SK-N-SH treated with all-trans-retinoic acid at 6 μM for 48 hours (cell line): ENCODE data around the gene ADGRV1.

Source experiments
- CSDC2 ChIP-seq: fragments of 250-450 bp; sonication (Bioruptor Pico); IDR thresholded peaks from 2 replicates; pipeline ENCODE4 v1.5.0; 2020; ENCODE audit warnings: mild to moderate bottlenecking, moderate library complexity
- PPARA ChIP-seq: fragments of 250-450 bp; sonication (Bioruptor Pico); IDR thresholded peaks from 2 replicates; pipeline ENCODE4 v1.5.0; 2020; ENCODE audit warnings: mild to moderate bottlenecking, borderline replicate concordance
- RARB ChIP-seq: fragments of 250-450 bp; sonication (Bioruptor Pico); IDR thresholded peaks from 2 replicates; pipeline ENCODE4 v1.8.0; 2021; ENCODE audit warnings: mild to moderate bottlenecking, moderate library complexity
- ZFP3 ChIP-seq: fragments of 250-450 bp; sonication (Bioruptor Pico); IDR thresholded peaks from 2 replicates; pipeline ENCODE4 v1.5.0; 2020; ENCODE audit warnings: mild to moderate bottlenecking, moderate library complexity
- ZFP30 ChIP-seq: fragments of 450-650 bp; formaldehyde crosslinking; IDR thresholded peaks from 2 replicates; pipeline ENCODE4 v1.5.0; 2022; ENCODE audit warnings: mild to moderate bottlenecking, moderate library complexity
- ZNF8 ChIP-seq: fragments of 450-650 bp; formaldehyde crosslinking; IDR thresholded peaks from 2 replicates; pipeline ENCODE4 v1.5.0; 2020; ENCODE audit warnings: mild to moderate bottlenecking, moderate library complexity
- TF ChIP-seq, protein P1 (sequence below): fragments of 250-450 bp; sonication (Bioruptor Pico); IDR thresholded peaks from 2 replicates; pipeline ENCODE4 v1.8.0; 2020; ENCODE audit warnings: mild to moderate bottlenecking, moderate library complexity, borderline replicate concordance

DNA sequence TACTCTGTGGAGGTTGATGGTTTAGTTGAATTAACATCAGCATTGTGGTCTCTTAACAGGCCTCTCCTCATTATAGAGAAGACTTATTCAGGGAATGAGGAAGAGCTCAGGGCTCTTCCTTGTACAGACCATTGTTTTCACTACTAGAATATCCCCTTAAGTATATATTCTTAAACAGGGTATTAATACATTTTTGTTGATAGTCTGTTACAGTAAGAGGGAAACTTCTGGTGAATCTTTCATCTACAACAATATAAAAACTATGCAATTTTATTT is 330.7 kb downstream of the ADGRV1 start:
- TF ChIP-seq ZNF8 (CRISPR knock-in tag): no peak
- no peak for TF ChIP-seq ZFP30
- TF ChIP-seq, protein P1, sequence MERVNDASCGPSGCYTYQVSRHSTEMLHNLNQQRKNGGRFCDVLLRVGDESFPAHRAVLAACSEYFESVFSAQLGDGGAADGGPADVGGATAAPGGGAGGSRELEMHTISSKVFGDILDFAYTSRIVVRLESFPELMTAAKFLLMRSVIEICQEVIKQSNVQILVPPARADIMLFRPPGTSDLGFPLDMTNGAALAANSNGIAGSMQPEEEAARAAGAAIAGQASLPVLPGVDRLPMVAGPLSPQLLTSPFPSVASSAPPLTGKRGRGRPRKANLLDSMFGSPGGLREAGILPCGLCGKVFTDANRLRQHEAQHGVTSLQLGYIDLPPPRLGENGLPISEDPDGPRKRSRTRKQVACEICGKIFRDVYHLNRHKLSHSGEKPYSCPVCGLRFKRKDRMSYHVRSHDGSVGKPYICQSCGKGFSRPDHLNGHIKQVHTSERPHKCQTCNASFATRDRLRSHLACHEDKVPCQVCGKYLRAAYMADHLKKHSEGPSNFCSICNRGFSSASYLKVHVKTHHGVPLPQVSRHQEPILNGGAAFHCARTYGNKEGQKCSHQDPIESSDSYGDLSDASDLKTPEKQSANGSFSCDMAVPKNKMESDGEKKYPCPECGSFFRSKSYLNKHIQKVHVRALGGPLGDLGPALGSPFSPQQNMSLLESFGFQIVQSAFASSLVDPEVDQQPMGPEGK (CRISPR knock-in tag): no peak
- TF ChIP-seq RARB (CRISPR knock-in tag): no peak
- TF ChIP-seq CSDC2: no peak
- no peak for TF ChIP-seq ZFP3 (CRISPR knock-in tag)
- TF ChIP-seq PPARA (CRISPR knock-in tag): no peak
